Stimulated activated naive B cell treated with anti-CD40 and anti-IgM and Interleukin-4, amounts not matched to agents 10 μg/mL and 1 μg/mL and 100 μg/mL, for 72 hours (primary cell): Measurements from ENCODE around the gene SZT2.
"Not testable (repeated sequence)": the region's sequence is repeated elsewhere in the genome, so short reads cannot be mapped to it uniquely, and the experiment has no call there.

Source experiments
- ATAC-seq, 2 donors: fragments of 150-1000 bp; cut with Tn5 transposase; replicated peaks; 2 replicates each; pipeline ENCODE4 v1.10.0; 2021; ENCODE audit warnings: moderate library complexity in 1 of 2
- DNase-seq: peaks from one replicate; pipeline ENCODE4 v3.0.0; 2021
- H3K27ac Mint-ChIP-seq: one replicate; pipeline ENCODE4 v1.8.0; 2022; ENCODE audit warnings: mild to moderate bottlenecking, mixed read lengths
- H3K27me3 Mint-ChIP-seq, 2 donors: one replicate each; pipeline ENCODE4 v1.8.0; 2022; ENCODE audit warnings: mixed read lengths in 2 of 2
- H3K36me3 Mint-ChIP-seq, 2 donors: one replicate each; pipeline ENCODE4 v1.8.0; 2022; ENCODE audit warnings: mixed read lengths in 2 of 2, mild to moderate bottlenecking in 1 of 2
- H3K4me1 Mint-ChIP-seq, 2 donors: one replicate each; pipeline ENCODE4 v1.8.0; 2022; ENCODE audit warnings: mixed read lengths in 2 of 2, mild to moderate bottlenecking in 1 of 2
- H3K4me3 Mint-ChIP-seq, 2 donors: one replicate each; pipeline ENCODE4 v1.8.0; 2022; ENCODE audit warnings: mild to moderate bottlenecking in 2 of 2, mixed read lengths in 2 of 2, moderate library complexity in 1 of 2
- H3K9me3 Mint-ChIP-seq, 2 donors: one replicate each; pipeline ENCODE4 v1.8.0; 2022; ENCODE audit warnings: mixed read lengths in 2 of 2, mild to moderate bottlenecking in 1 of 2

Gene SZT2

GRCh38 chr1:43466403-43466802 lies 76.7 kb downstream of the SZT2 start:
- Mint-ChIP-seq H3K4me1 (peaks cover 0 to under 1% of the 10 kb centered on the region in 2 donors), H3K4me3 (no peak overlapping the region), H3K36me3 (no peaks in the 10 kb centered on the region), H3K27me3 (peaks cover 0 to 3% of the 10 kb centered on the region in 2 donors), H3K9me3 (no peaks in the 10 kb centered on the region), H3K27ac (no peak overlapping the region)
- no peak for DNase-seq
- ATAC-seq = no peak

GRCh38 chr1:43468414-43468813 lies 78.7 kb downstream of the SZT2 start:
- no peak for DNase-seq
- H3K27me3 Mint-ChIP-seq = peaks cover 0 to 4% of the 10 kb centered on the region in 2 donors
- H3K27ac Mint-ChIP-seq = no peak overlapping the region
- no peak overlapping the region for H3K4me3 Mint-ChIP-seq
- ATAC-seq = no peak
- no peaks in the 10 kb centered on the region for H3K36me3 Mint-ChIP-seq
- no peaks in the 10 kb centered on the region for H3K9me3 Mint-ChIP-seq
- peaks cover 0 to 2% of the 10 kb centered on the region in 2 donors for H3K4me1 Mint-ChIP-seq

GRCh38 chr1:43469932-43470331 lies 80.2 kb downstream of the SZT2 start:
- Mint-ChIP-seq H3K36me3 (no peaks in the 10 kb centered on the region), H3K27me3 (peaks cover 0 to 4% of the 10 kb centered on the region in 2 donors)
- ATAC-seq = no peak

GRCh38 chr1:43472087-43472462 lies 82.4 kb downstream of the SZT2 start:
- Mint-ChIP-seq H3K9me3 (no peaks in the 10 kb centered on the region), H3K36me3 (no peaks in the 10 kb centered on the region), H3K4me1 (peaks cover 0 to 2% of the 10 kb centered on the region in 2 donors), H3K27ac (no peak overlapping the region), H3K27me3 (peaks cover 0 to 4% of the 10 kb centered on the region in 2 donors), H3K4me3 (no peak overlapping the region)
- ATAC-seq (no peak), DNase-seq (no peak)

More at GRCh38 chr1:43469932-43470331, 80.2 kb downstream of the SZT2 start:
- H3K4me3 Mint-ChIP-seq = no peak overlapping the region
- no peak for DNase-seq
- H3K4me1 Mint-ChIP-seq = peaks cover 0 to 2% of the 10 kb centered on the region in 2 donors
- no peaks in the 10 kb centered on the region for H3K9me3 Mint-ChIP-seq
- H3K27ac Mint-ChIP-seq = no peak overlapping the region

GRCh38 chr1:43472463-43473151 lies 82.9 kb downstream of the SZT2 start:
- not testable (repeated sequence) for H3K36me3 Mint-ChIP-seq, H3K4me3 Mint-ChIP-seq, H3K4me1 Mint-ChIP-seq, H3K27ac Mint-ChIP-seq, ATAC-seq, H3K9me3 Mint-ChIP-seq, H3K27me3 Mint-ChIP-seq, DNase-seq

GRCh38 chr1:43473463-43473862 lies 83.8 kb downstream of the SZT2 start:
- Mint-ChIP-seq H3K9me3 (peaks cover 0 to 1% of the 10 kb centered on the region in 2 donors), H3K27me3 (peaks cover 0 to 4% of the 10 kb centered on the region in 2 donors), H3K36me3 (no peaks in the 10 kb centered on the region), H3K4me3 (no peak overlapping the region), H3K27ac (no peak overlapping the region), H3K4me1 (peaks cover 0 to 2% of the 10 kb centered on the region in 2 donors)
- DNase-seq (no peak), ATAC-seq (no peak)

- H3K27ac Mint-ChIP-seq, H3K4me3 Mint-ChIP-seq, DNase-seq, H3K36me3 Mint-ChIP-seq, H3K9me3 Mint-ChIP-seq, ATAC-seq, H3K4me1 Mint-ChIP-seq: not testable (repeated sequence)
- peaks cover 10 to 15% of the 10 kb centered on the region in 2 donors for H3K27me3 Mint-ChIP-seq
Observed at GRCh38 chr1:43475611-43476401, 86.1 kb downstream of the SZT2 start.

- no peaks in the 10 kb centered on the region for H3K4me1 Mint-ChIP-seq
- DNase-seq = no peak
- no peak overlapping the region for H3K4me3 Mint-ChIP-seq
- H3K27me3 Mint-ChIP-seq = peaks cover 11 to 12% of the 10 kb centered on the region in 2 donors
- H3K9me3 Mint-ChIP-seq = peaks cover 0 to 1% of the 10 kb centered on the region in 2 donors
- H3K27ac Mint-ChIP-seq = no peak overlapping the region
- no peak for ATAC-seq
- H3K36me3 Mint-ChIP-seq = no peaks in the 10 kb centered on the region
Observed at GRCh38 chr1:43477716-43478115, 88.0 kb downstream of the SZT2 start.

- ATAC-seq (no peak), DNase-seq (no peak)
- peaks cover 1 to 5% of the 10 kb centered on the region in 2 donors for H3K9me3 Mint-ChIP-seq
- H3K4me3 Mint-ChIP-seq = no peak overlapping the region
- no peak overlapping the region for H3K27ac Mint-ChIP-seq
- no peaks in the 10 kb centered on the region for H3K4me1 Mint-ChIP-seq
- H3K36me3 Mint-ChIP-seq = no peaks in the 10 kb centered on the region
- H3K27me3 Mint-ChIP-seq = peaks cover 11 to 12% of the 10 kb centered on the region in 2 donors
Observed at GRCh38 chr1:43479414-43479813, 89.7 kb downstream of the SZT2 start.

GRCh38 chr1:43481491-43481890 lies 91.8 kb downstream of the SZT2 start:
- no peak overlapping the region for H3K4me3 Mint-ChIP-seq
- no peak for DNase-seq
- peaks cover 11 to 12% of the 10 kb centered on the region in 2 donors for H3K27me3 Mint-ChIP-seq

GRCh38 chr1:43482215-43482614 lies 92.5 kb downstream of the SZT2 start:
- DNase-seq (no peak), ATAC-seq (no peak)
- Mint-ChIP-seq H3K4me3 (no peak overlapping the region), H3K27me3 (peaks cover 11 to 12% of the 10 kb centered on the region in 2 donors), H3K9me3 (peaks cover 6 to 8% of the 10 kb centered on the region in 2 donors), H3K4me1 (no peaks in the 10 kb centered on the region), H3K27ac (no peak overlapping the region), H3K36me3 (peaks cover 0 to 4% of the 10 kb centered on the region in 2 donors)

More at GRCh38 chr1:43481491-43481890, 91.8 kb downstream of the SZT2 start:
- H3K36me3 Mint-ChIP-seq = no peaks in the 10 kb centered on the region
- H3K27ac Mint-ChIP-seq = no peak overlapping the region
- no peak for ATAC-seq
- peaks cover 4 to 5% of the 10 kb centered on the region in 2 donors for H3K9me3 Mint-ChIP-seq
- no peaks in the 10 kb centered on the region for H3K4me1 Mint-ChIP-seq

GRCh38 chr1:43484367-43484766 lies 94.7 kb downstream of the SZT2 start:
- ATAC-seq (no peak), DNase-seq (no peak)
- peaks cover 15 to 17% of the 10 kb centered on the region in 2 donors for H3K9me3 Mint-ChIP-seq
- H3K4me3 Mint-ChIP-seq = no peak overlapping the region
- H3K36me3 Mint-ChIP-seq = peaks cover 6 to 7% of the 10 kb centered on the region in 2 donors
- peaks cover 7 to 8% of the 10 kb centered on the region in 2 donors for H3K27me3 Mint-ChIP-seq
- H3K4me1 Mint-ChIP-seq = no peaks in the 10 kb centered on the region
- no peak overlapping the region for H3K27ac Mint-ChIP-seq

- DNase-seq = no peak
- peaks cover 27 to 30% of the 10 kb centered on the region in 2 donors for H3K9me3 Mint-ChIP-seq
- no peak for ATAC-seq
- peaks cover 8 to 14% of the 10 kb centered on the region in 2 donors for H3K36me3 Mint-ChIP-seq
- peaks cover 0 to 11% of the 10 kb centered on the region in 2 donors for H3K27me3 Mint-ChIP-seq
- H3K27ac Mint-ChIP-seq = no peak overlapping the region
- H3K4me3 Mint-ChIP-seq = no peak overlapping the region
- H3K4me1 Mint-ChIP-seq = no peaks in the 10 kb centered on the region
Observed at GRCh38 chr1:43488165-43488564, 98.5 kb downstream of the SZT2 start.

GRCh38 chr1:43491061-43491460 lies 101.4 kb downstream of the SZT2 start:
- Mint-ChIP-seq H3K9me3 (peaks cover 22 to 30% of the 10 kb centered on the region in 2 donors), H3K27me3 (peaks cover 5 to 17% of the 10 kb centered on the region in 2 donors), H3K27ac (no peak overlapping the region), H3K36me3 (peaks cover 8 to 14% of the 10 kb centered on the region in 2 donors), H3K4me1 (no peaks in the 10 kb centered on the region), H3K4me3 (no peak overlapping the region)
- DNase-seq = no peak
- ATAC-seq = no peak

GRCh38 chr1:43492826-43493225 lies 103.1 kb downstream of the SZT2 start:
- no peak overlapping the region for H3K27ac Mint-ChIP-seq
- no peaks in the 10 kb centered on the region for H3K4me1 Mint-ChIP-seq
- DNase-seq = no peak
- peaks cover 5 to 17% of the 10 kb centered on the region in 2 donors for H3K27me3 Mint-ChIP-seq
- H3K4me3 Mint-ChIP-seq = no peak overlapping the region
- H3K9me3 Mint-ChIP-seq = peaks cover 16 to 24% of the 10 kb centered on the region in 2 donors
- no peak for ATAC-seq
- H3K36me3 Mint-ChIP-seq = peaks cover 6 to 10% of the 10 kb centered on the region in 2 donors
